Ishikawa (cell line): ENCODE data around the gene FGD5.

ENCODE experiments used
- EGR1 ChIP-seq: IDR thresholded peaks from 2 replicates; pipeline ENCODE4 v1.6.1; 2012
- EP300 ChIP-seq: IDR thresholded peaks from 2 replicates; pipeline ENCODE4 v1.6.1; 2012; ENCODE audit warnings: borderline replicate concordance
- FOXM1 ChIP-seq: IDR thresholded peaks from 2 replicates; pipeline ENCODE4 v1.6.1; 2012; ENCODE audit warnings: low read depth, borderline replicate concordance
- NFIC ChIP-seq: IDR thresholded peaks from 2 replicates; pipeline ENCODE4 v1.6.1; 2012
- TAF1 ChIP-seq: IDR thresholded peaks from 2 replicates; pipeline ENCODE4 v1.6.1; 2012; ENCODE audit warnings: low read depth, mild to moderate bottlenecking
- USF1 ChIP-seq: IDR thresholded peaks from 2 replicates; pipeline ENCODE4 v1.6.1; 2012

- no peak for TF ChIP-seq USF1
- TF ChIP-seq EP300, result no peak
- no peak for TF ChIP-seq EGR1
- TF ChIP-seq FOXM1, result no peak
- no peak for TF ChIP-seq TAF1
- TF ChIP-seq NFIC, result no peak
These were observed 75.3 kb downstream of the FGD5 start for GRCh38 chr3:14894085-14894484.
